HG03108 (cell line): ENCODE results near the gene PRDM2.

Source experiments
- ATAC-seq: cut with Tn5 transposase; IDR thresholded peaks from one replicate; pipeline ENCODE4 v1.9.1; 2021; ENCODE audit warnings: moderate library complexity; ENCODE audit not compliant: unreplicated experiment

Gene PRDM2

GRCh38 chr1:13830170-13830569 is 130.2 kb downstream of the PRDM2 start:
- no peak for ATAC-seq

- no peak for ATAC-seq
These were observed 130.8 kb downstream of the PRDM2 start for GRCh38 chr1:13830616-13831280.

- no peak for ATAC-seq
These were observed 132.1 kb downstream of the PRDM2 start for GRCh38 chr1:13832100-13832499.

- no peak for ATAC-seq
These were observed 132.5 kb downstream of the PRDM2 start for GRCh38 chr1:13832536-13832935.

- ATAC-seq = no peak
These were observed 136.1 kb downstream of the PRDM2 start for GRCh38 chr1:13836136-13836535.

GRCh38 chr1:13836631-13837030 is 136.6 kb downstream of the PRDM2 start:
- ATAC-seq = no peak

- ATAC-seq = no peak
These were observed 138.2 kb downstream of the PRDM2 start for GRCh38 chr1:13838236-13838635.

GRCh38 chr1:13842497-13842896 is 142.5 kb downstream of the PRDM2 start:
- no peak for ATAC-seq

- ATAC-seq = no peak
These were observed 151.7 kb downstream of the PRDM2 start for GRCh38 chr1:13851726-13852125.

GRCh38 chr1:13855554-13855953 is 155.6 kb downstream of the PRDM2 start:
- ATAC-seq = no peak

- no peak for ATAC-seq
These were observed 160.0 kb downstream of the PRDM2 start for GRCh38 chr1:13860031-13860430.

- no peak for ATAC-seq
These were observed 164.8 kb downstream of the PRDM2 start for GRCh38 chr1:13864760-13865159.

GRCh38 chr1:13865851-13866250 is 165.9 kb downstream of the PRDM2 start:
- no peak for ATAC-seq

- ATAC-seq = no peak
These were observed 167.6 kb downstream of the PRDM2 start for GRCh38 chr1:13867603-13868002.

GRCh38 chr1:13869172-13869797 is 169.3 kb downstream of the PRDM2 start:
- no peak for ATAC-seq

GRCh38 chr1:13871413-13871812 is 171.4 kb downstream of the PRDM2 start:
- ATAC-seq = no peak

GRCh38 chr1:13871886-13872285 is 171.9 kb downstream of the PRDM2 start:
- no peak for ATAC-seq

GRCh38 chr1:13873032-13873431 is 173.0 kb downstream of the PRDM2 start:
- ATAC-seq = no peak
